ENCODE data around the gene DIDO1.

DIDO1 gene

GRCh38 chr20:62889871-62890270, 36.4 kb downstream of the DIDO1 start:
- no peak for DNase-seq

- DNase-seq, result no peak
Observed at GRCh38 chr20:62889411-62889810, 36.9 kb downstream of the DIDO1 start.

- no peak for DNase-seq
Observed at GRCh38 chr20:62888910-62889309, 37.4 kb downstream of the DIDO1 start.

GRCh38 chr20:62888406-62888805, 37.9 kb downstream of the DIDO1 start:
- no peak for DNase-seq

GRCh38 chr20:62887860-62888239, 38.5 kb downstream of the DIDO1 start:
- no peak for DNase-seq

GRCh38 chr20:62887152-62887859, 39.0 kb downstream of the DIDO1 start:
- peak; percentile 33 for DNase-seq

GRCh38 chr20:62886709-62887058, 39.6 kb downstream of the DIDO1 start:
- DNase-seq, result peak; percentile 50

- DNase-seq, result no peak
Observed at GRCh38 chr20:62885896-62886708, 40.2 kb downstream of the DIDO1 start.

GRCh38 chr20:62885046-62885895, 41.0 kb downstream of the DIDO1 start:
- no peak for DNase-seq

- DNase-seq, result no peak
Observed at GRCh38 chr20:62884556-62884955, 41.7 kb downstream of the DIDO1 start.

- DNase-seq, result no peak
Observed at GRCh38 chr20:62882426-62882825, 43.9 kb downstream of the DIDO1 start.

GRCh38 chr20:62881662-62882395, 44.5 kb downstream of the DIDO1 start:
- no peak for DNase-seq

- DNase-seq, result no peak
Observed at GRCh38 chr20:62880935-62881661, 45.2 kb downstream of the DIDO1 start.

- DNase-seq, result no peak
Observed at GRCh38 chr20:62880147-62880934, 46.0 kb downstream of the DIDO1 start.

- DNase-seq, result no peak
Observed at GRCh38 chr20:62879275-62880146, 46.8 kb downstream of the DIDO1 start.

- DNase-seq, result no peak
Observed at GRCh38 chr20:62878244-62879038, 47.9 kb downstream of the DIDO1 start.

- no peak for DNase-seq
Observed at GRCh38 chr20:62876902-62877816, 49.1 kb downstream of the DIDO1 start.

GRCh38 chr20:62876501-62876901, 49.8 kb downstream of the DIDO1 start:
- DNase-seq, result no peak
